Gastroesophageal sphincter (tissue), 4 donors: ENCODE results near the gene YEATS2. TPM values are rescaled to one million over a fixed set of nuclear protein-coding genes. Genes with fewer than 3 reads are reported as not detected.

Experiments
- ATAC-seq: fragments of 150-250 bp; one replicate; pipeline ENCODE4 v1.9.1; 2016; ENCODE audit warnings: mild to moderate bottlenecking, moderate library complexity
- H3K27ac ChIP-seq, 4 donors: fragments of 200-600 bp; sonication (generic) in 3 of 4; 1 replicate in 3 of 4; 2 replicates in 1 of 4; pipeline ENCODE4 v1.5.1; 2016 to 2019
- H3K27me3 ChIP-seq: fragments of 200-600 bp; sonication (generic); one replicate; pipeline ENCODE4 v1.5.1; 2019
- H3K36me3 ChIP-seq, 2 donors: fragments of 200-600 bp; sonication (generic); one replicate each; pipeline ENCODE4 v1.5.1; 2019; ENCODE audit warnings: control low read depth in 1 of 2
- H3K4me1 ChIP-seq, 3 donors: fragments of 200-600 bp; sonication (generic); 1 replicate in 2 of 3; 2 replicates in 1 of 3; pipeline ENCODE4 v1.5.1; 2016 to 2019; ENCODE audit warnings: control low read depth in 2 of 3
- H3K4me3 ChIP-seq, 2 donors: fragments of 200-600 bp; sonication (generic); one replicate each; pipeline ENCODE4 v1.5.1; 2019; ENCODE audit warnings: mild to moderate bottlenecking in 1 of 2, moderate library complexity in 1 of 2
- H3K9me3 ChIP-seq, 3 donors: fragments of 200-600 bp; sonication (generic); one replicate each; pipeline ENCODE4 v1.5.1; 2017 to 2019; ENCODE audit warnings: control low read depth in 2 of 3
- EP300 ChIP-seq: sonication (generic); formaldehyde crosslinking; IDR thresholded peaks from one replicate; pipeline ENCODE4 v1.6.1; 2017; ENCODE audit warnings: antibody characterized with exemption, mild to moderate bottlenecking
- POLR2A ChIP-seq, 2 donors: fragments of 450-650 bp; IDR thresholded peaks; one replicate each; pipeline ENCODE4 v1.6.1; 2017; ENCODE audit warnings: antibody characterized with exemption in 2 of 2, mild to moderate bottlenecking in 2 of 2, moderate library complexity in 1 of 2
- POLR2AphosphoS5 ChIP-seq: sonication (generic); formaldehyde crosslinking; IDR thresholded peaks from one replicate; pipeline ENCODE4 v1.6.1; 2017; ENCODE audit warnings: antibody characterized with exemption
- WGBS, 2 donors: methylation state at CpG; one replicate each; pipeline ENCODE4 v1.1.5; 2018; ENCODE audit warnings: low coverage in 1 of 2; 5-methylcytosine and 5-hydroxymethylcytosine counted together
- total RNA-seq, 4 donors: library from RNA; depleted of rRNA; stranded (reverse); fragments of >200 nt; gene quantifications; one replicate each; pipeline ENCODE4 v1.1.0, GENCODE V29; 2016
- TF ChIP-seq, protein P1 (sequence below), 4 experiments: fragments of 200-600 bp in 2 of 4; fragments of 450-650 bp in 2 of 4; sonication (generic) in 1 of 4; IDR thresholded peaks; one replicate each; pipeline ENCODE4 v1.5.1; 2017 to 2019; ENCODE audit warnings: antibody characterized with exemption in 4 of 4, mild to moderate bottlenecking in 2 of 4, moderate library complexity in 2 of 4

Gene YEATS2
- total RNA-seq, result 10 to 100 TPM; 19.3 to 33.1 (median 27.6) TPM

GRCh38 chr3:183697610-183698317 lies at the start of gene YEATS2:
TSS of gene YEATS2 (plus strand) at chr3:183697797. CDS start at chr3:183715163, 17,366 bp downstream.
- Histone ChIP-seq H3K27ac (peak within 1 kb of the TSS; percentile 88 to 99 (median 92)), H3K4me1 (peaks cover 0 to 40% (median 3%) of the 10 kb centered on the region in 3 donors), H3K4me3 (peak within 1 kb of the TSS; percentile 70 to 97), H3K9me3 (no peaks in the 10 kb centered on the region), H3K36me3 (no peaks in the 10 kb centered on the region), H3K27me3 (no peaks in the 10 kb centered on the region)
- peak; percentile 91 for ATAC-seq
- TF ChIP-seq POLR2AphosphoS5 (no peak), POLR2A (IDR thresholded peaks at IDR 0.05) (peak; percentile 49 to 63)
- 0% methylated on average over 5 of the region's 89 CpGs; no CpG with 5 or more reads in 1 of the 2 donors for WGBS, 2 donors

DNA sequence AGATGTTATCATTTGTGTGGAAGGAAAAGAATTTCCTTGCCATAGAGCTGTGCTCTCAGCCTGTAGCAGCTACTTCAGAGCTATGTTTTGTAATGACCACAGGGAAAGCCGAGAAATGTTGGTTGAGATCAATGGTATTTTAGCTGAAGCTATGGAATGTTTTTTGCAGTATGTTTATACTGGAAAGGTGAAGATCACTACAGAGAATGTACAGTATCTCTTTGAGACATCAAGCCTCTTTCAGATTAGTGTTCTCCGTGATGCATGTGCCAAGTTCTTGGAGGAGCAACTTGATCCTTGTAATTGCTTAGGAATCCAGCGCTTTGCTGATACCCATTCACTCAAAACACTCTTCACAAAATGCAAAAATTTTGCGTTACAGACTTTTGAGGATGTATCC lies 47.0 kb upstream of the YEATS2 start:
- peaks cover 0 to 20% (median 0%) of the 10 kb centered on the region in 3 donors for H3K4me1 ChIP-seq
- peaks cover 9 to 46% of the 10 kb centered on the region in 2 donors for H3K36me3 ChIP-seq
- no peak overlapping the region for H3K4me3 ChIP-seq
- ATAC-seq, result no peak
- 75 to 92% methylated on average over 4 of the region's 4 CpGs for WGBS, 2 donors
- no peaks in the 10 kb centered on the region for H3K27me3 ChIP-seq
- H3K27ac ChIP-seq, result no peak overlapping the region
- no peak for TF ChIP-seq EP300
- TF ChIP-seq POLR2AphosphoS5, result no peak
- no peak for TF ChIP-seq POLR2A (IDR thresholded peaks at IDR 0.05)
- TF ChIP-seq, protein P1, sequence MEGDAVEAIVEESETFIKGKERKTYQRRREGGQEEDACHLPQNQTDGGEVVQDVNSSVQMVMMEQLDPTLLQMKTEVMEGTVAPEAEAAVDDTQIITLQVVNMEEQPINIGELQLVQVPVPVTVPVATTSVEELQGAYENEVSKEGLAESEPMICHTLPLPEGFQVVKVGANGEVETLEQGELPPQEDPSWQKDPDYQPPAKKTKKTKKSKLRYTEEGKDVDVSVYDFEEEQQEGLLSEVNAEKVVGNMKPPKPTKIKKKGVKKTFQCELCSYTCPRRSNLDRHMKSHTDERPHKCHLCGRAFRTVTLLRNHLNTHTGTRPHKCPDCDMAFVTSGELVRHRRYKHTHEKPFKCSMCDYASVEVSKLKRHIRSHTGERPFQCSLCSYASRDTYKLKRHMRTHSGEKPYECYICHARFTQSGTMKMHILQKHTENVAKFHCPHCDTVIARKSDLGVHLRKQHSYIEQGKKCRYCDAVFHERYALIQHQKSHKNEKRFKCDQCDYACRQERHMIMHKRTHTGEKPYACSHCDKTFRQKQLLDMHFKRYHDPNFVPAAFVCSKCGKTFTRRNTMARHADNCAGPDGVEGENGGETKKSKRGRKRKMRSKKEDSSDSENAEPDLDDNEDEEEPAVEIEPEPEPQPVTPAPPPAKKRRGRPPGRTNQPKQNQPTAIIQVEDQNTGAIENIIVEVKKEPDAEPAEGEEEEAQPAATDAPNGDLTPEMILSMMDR (IDR thresholded peaks at IDR 0.05), result no peak
- peaks cover 0 to 22% (median 6%) of the 10 kb centered on the region in 3 donors for H3K9me3 ChIP-seq

GRCh38 chr3:183653209-183654064 lies 44.2 kb upstream of the YEATS2 start:
- 93 to 94% methylated on average over 6 of the region's 6 CpGs for WGBS, 2 donors
- H3K9me3 ChIP-seq, result peaks cover 0 to 22% (median 6%) of the 10 kb centered on the region in 3 donors
- peaks cover 0 to 24% (median 0%) of the 10 kb centered on the region in 3 donors for H3K4me1 ChIP-seq
- ATAC-seq, result no peak
- no peaks in the 10 kb centered on the region for H3K27me3 ChIP-seq
- no peak overlapping the region for H3K27ac ChIP-seq
- H3K36me3 ChIP-seq, result peaks cover 9 to 48% of the 10 kb centered on the region in 2 donors
- H3K4me3 ChIP-seq, result no peak overlapping the region
- TF ChIP-seq POLR2AphosphoS5 (no peak), EP300 (no peak), POLR2A (IDR thresholded peaks at IDR 0.05) (no peak)
- TF ChIP-seq, protein P1 (IDR thresholded peaks at IDR 0.05), result no peak

DNA sequence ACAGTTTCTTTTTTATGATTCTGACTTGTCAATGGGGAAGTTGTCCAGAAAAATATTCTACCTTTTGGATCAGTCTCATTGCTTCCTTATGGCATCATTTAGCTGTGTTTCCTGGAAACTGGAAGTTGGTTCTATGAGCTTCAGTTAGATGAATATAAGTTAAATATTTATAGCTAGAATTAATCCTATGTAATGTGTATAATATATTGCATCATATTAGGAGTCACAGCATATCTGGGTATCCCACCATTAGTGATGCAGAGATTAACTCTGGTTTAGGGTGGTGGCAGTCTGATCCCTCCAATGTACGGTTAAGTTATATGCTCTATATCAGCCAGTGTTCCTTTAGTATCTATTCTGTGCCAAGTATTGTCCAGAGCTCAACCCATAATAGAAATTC lies 42.9 kb upstream of the YEATS2 start:
- Histone ChIP-seq H3K4me3 (no peak overlapping the region), H3K9me3 (peaks cover 0 to 22% (median 6%) of the 10 kb centered on the region in 3 donors), H3K36me3 (peaks cover 9 to 59% of the 10 kb centered on the region in 2 donors), H3K27me3 (no peaks in the 10 kb centered on the region), H3K4me1 (peaks cover 0 to 36% (median 0%) of the 10 kb centered on the region in 3 donors), H3K27ac (no peak overlapping the region)
- ATAC-seq, result no peak
- no peak for TF ChIP-seq EP300
- TF ChIP-seq POLR2AphosphoS5, result no peak
- TF ChIP-seq, protein P1 (IDR thresholded peaks at IDR 0.05), result no peak
- TF ChIP-seq POLR2A (IDR thresholded peaks at IDR 0.05), result no peak
- 91% methylated on average over 1 of the region's 1 CpG; no CpG with 5 or more reads in 1 of the 2 donors for WGBS, 2 donors

DNA sequence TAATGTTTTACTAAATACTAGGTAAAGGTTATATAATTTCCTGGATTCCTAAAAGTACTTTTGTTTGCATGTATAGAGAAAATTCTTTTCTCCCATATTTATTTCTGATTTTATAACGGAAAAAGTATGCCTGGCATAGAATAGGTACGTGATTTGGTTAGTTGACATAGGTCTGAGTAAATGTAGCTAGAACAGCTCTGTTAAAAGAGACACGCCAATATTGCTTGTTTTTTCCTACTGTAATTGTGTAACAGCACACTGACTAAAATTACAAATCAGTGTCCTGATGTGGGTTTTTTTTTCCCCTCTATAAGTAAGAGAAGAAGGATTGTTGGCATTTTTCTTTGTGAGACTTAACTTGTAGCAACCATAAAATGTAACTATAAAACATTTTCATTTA lies 35.5 kb upstream of the YEATS2 start:
- Histone ChIP-seq H3K4me3 (no peak overlapping the region), H3K4me1 (peaks cover 0 to 61% (median 7%) of the 10 kb centered on the region in 3 donors), H3K27me3 (no peaks in the 10 kb centered on the region), H3K27ac (no peak overlapping the region), H3K36me3 (peaks cover 0 to 52% of the 10 kb centered on the region in 2 donors), H3K9me3 (no peaks in the 10 kb centered on the region)
- WGBS, 2 donors, result 56 to 60% methylated on average over 3 of the region's 3 CpGs
- TF ChIP-seq POLR2AphosphoS5, result no peak
- no peak for ATAC-seq
